T-helper 2 cell treated with Interferon-gamma antibody and Interleukin-4, amounts not matched to agents 5 μg/mL and 100 μg/mL, for 36 hours (primary cell): Measurements from ENCODE around the gene ATXN10.

Source experiments
- DNase-seq: peaks from one replicate; pipeline ENCODE4 v3.0.0; 2021; ENCODE audit warnings: low spot score
- H3K27ac Mint-ChIP-seq: one replicate; pipeline ENCODE4 v1.8.0; 2021; ENCODE audit warnings: mild to moderate bottlenecking, mixed read lengths
- H3K27me3 Mint-ChIP-seq: one replicate; pipeline ENCODE4 v1.8.0; 2021; ENCODE audit warnings: low read depth, mixed read lengths
- H3K36me3 Mint-ChIP-seq: one replicate; pipeline ENCODE4 v1.8.0; 2021; ENCODE audit warnings: low read depth, mixed read lengths
- H3K4me1 Mint-ChIP-seq: one replicate; pipeline ENCODE4 v1.8.0; 2021; ENCODE audit warnings: low read depth, mixed read lengths
- H3K4me3 Mint-ChIP-seq: one replicate; pipeline ENCODE4 v1.8.0; 2022; ENCODE audit warnings: mild to moderate bottlenecking, moderate library complexity, mixed read lengths
- H3K9me3 Mint-ChIP-seq: one replicate; pipeline ENCODE4 v1.8.0; 2021; ENCODE audit warnings: mixed read lengths

Gene ATXN10

GRCh38 chr22:45775062-45775461, 103.4 kb downstream of the ATXN10 start:
- Mint-ChIP-seq H3K4me1 (no peaks in the 10 kb centered on the region), H3K4me3 (no peak overlapping the region)

GRCh38 chr22:45775569-45776312, 104.1 kb downstream of the ATXN10 start:
- Mint-ChIP-seq H3K9me3 (no peaks in the 10 kb centered on the region), H3K27me3 (no peaks in the 10 kb centered on the region), H3K27ac (no peak overlapping the region), H3K4me1 (no peaks in the 10 kb centered on the region), H3K36me3 (peaks cover 3% of the 10 kb centered on the region), H3K4me3 (no peak overlapping the region)
- no peak for DNase-seq

More at GRCh38 chr22:45775062-45775461, 103.4 kb downstream of the ATXN10 start:
- Mint-ChIP-seq H3K36me3 (peaks cover 3% of the 10 kb centered on the region), H3K27me3 (no peaks in the 10 kb centered on the region), H3K27ac (no peak overlapping the region), H3K9me3 (no peaks in the 10 kb centered on the region)
- no peak for DNase-seq

- no peak overlapping the region for H3K4me3 Mint-ChIP-seq
- H3K9me3 Mint-ChIP-seq = no peaks in the 10 kb centered on the region
- no peaks in the 10 kb centered on the region for H3K27me3 Mint-ChIP-seq
- no peaks in the 10 kb centered on the region for H3K4me1 Mint-ChIP-seq
- H3K36me3 Mint-ChIP-seq = peaks cover 3% of the 10 kb centered on the region
- H3K27ac Mint-ChIP-seq = no peak overlapping the region
- no peak for DNase-seq
These were observed 104.6 kb downstream of the ATXN10 start for GRCh38 chr22:45776313-45776585.

- peaks cover 3% of the 10 kb centered on the region for H3K36me3 Mint-ChIP-seq
- H3K27me3 Mint-ChIP-seq = no peaks in the 10 kb centered on the region
- no peaks in the 10 kb centered on the region for H3K9me3 Mint-ChIP-seq
- no peak overlapping the region for H3K27ac Mint-ChIP-seq
- no peak for DNase-seq
- H3K4me1 Mint-ChIP-seq = no peaks in the 10 kb centered on the region
- H3K4me3 Mint-ChIP-seq = no peak overlapping the region
These were observed 105.6 kb downstream of the ATXN10 start for GRCh38 chr22:45777046-45777851.

GRCh38 chr22:45777852-45778375, 106.3 kb downstream of the ATXN10 start:
- Mint-ChIP-seq H3K27me3 (no peaks in the 10 kb centered on the region), H3K9me3 (no peaks in the 10 kb centered on the region), H3K4me3 (no peak overlapping the region), H3K27ac (no peak overlapping the region), H3K36me3 (peaks cover 3% of the 10 kb centered on the region), H3K4me1 (no peaks in the 10 kb centered on the region)
- DNase-seq = no peak

GRCh38 chr22:45781459-45781858, 109.8 kb downstream of the ATXN10 start:
- no peak for DNase-seq

GRCh38 chr22:45781966-45782365, 110.3 kb downstream of the ATXN10 start:
- H3K4me1 Mint-ChIP-seq = no peaks in the 10 kb centered on the region
- H3K4me3 Mint-ChIP-seq = no peak overlapping the region
- no peak overlapping the region for H3K27ac Mint-ChIP-seq
- H3K27me3 Mint-ChIP-seq = no peaks in the 10 kb centered on the region
- DNase-seq = no peak
- peaks cover 3% of the 10 kb centered on the region for H3K36me3 Mint-ChIP-seq
- H3K9me3 Mint-ChIP-seq = no peaks in the 10 kb centered on the region

More at GRCh38 chr22:45781459-45781858, 109.8 kb downstream of the ATXN10 start:
- Mint-ChIP-seq H3K36me3 (peaks cover 3% of the 10 kb centered on the region), H3K4me3 (no peak overlapping the region), H3K27me3 (no peaks in the 10 kb centered on the region), H3K4me1 (no peaks in the 10 kb centered on the region), H3K9me3 (no peaks in the 10 kb centered on the region), H3K27ac (no peak overlapping the region)

DNA sequence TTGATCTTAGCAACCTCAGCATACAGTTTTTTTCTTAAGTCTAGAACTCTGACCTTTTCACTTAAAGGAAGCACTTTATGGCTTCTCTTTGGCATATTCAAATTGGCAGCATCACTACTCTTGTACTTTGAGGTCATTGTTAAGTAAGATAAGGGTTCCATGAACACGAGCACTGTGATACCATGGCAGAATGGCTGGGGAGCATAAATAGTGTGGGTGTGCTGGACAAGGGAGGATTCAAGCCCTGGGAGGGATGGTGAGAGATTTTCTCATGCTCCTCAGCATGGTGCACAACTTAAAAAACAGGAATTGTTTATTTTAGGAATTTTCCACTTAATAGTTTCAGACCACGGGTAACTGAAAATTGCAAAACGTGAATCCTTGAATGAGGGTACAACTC, 111.4 kb downstream of the ATXN10 start:
- Mint-ChIP-seq H3K36me3 (peaks cover 3% of the 10 kb centered on the region), H3K9me3 (no peaks in the 10 kb centered on the region)
- no peak for DNase-seq

DNA sequence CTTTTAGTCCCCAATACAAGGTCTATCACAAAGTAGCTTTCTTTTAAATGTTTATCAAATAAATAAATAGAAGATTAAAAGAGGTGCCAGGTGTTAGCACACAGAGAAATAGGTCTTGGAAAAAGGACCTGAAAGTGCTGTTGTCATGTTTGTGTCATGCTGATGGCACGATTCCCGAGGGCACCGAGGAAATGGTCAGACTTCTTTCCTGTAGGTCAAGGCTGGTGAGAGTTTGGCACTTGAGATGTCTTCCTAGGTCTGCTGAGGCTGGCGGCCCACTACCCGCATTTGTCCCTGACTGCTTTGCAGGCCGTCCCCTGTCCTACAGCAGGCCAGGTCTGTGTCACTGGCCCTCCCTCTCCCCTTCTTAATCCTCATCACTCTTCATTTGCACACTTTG, 112.1 kb downstream of the ATXN10 start:
- Mint-ChIP-seq H3K4me3 (no peak overlapping the region), H3K4me1 (no peaks in the 10 kb centered on the region), H3K27ac (no peak overlapping the region), H3K27me3 (no peaks in the 10 kb centered on the region), H3K9me3 (no peaks in the 10 kb centered on the region), H3K36me3 (peaks cover 3% of the 10 kb centered on the region)
- DNase-seq = no peak

More for the DNA sequence above, 111.4 kb downstream of the ATXN10 start:
- Mint-ChIP-seq H3K27ac (no peak overlapping the region), H3K27me3 (no peaks in the 10 kb centered on the region), H3K4me3 (no peak overlapping the region), H3K4me1 (no peaks in the 10 kb centered on the region)

- no peak overlapping the region for H3K27ac Mint-ChIP-seq
- no peak overlapping the region for H3K4me3 Mint-ChIP-seq
- no peak for DNase-seq
- H3K36me3 Mint-ChIP-seq = no peaks in the 10 kb centered on the region
- no peaks in the 10 kb centered on the region for H3K9me3 Mint-ChIP-seq
- no peaks in the 10 kb centered on the region for H3K27me3 Mint-ChIP-seq
- no peaks in the 10 kb centered on the region for H3K4me1 Mint-ChIP-seq
These were observed 113.0 kb downstream of the ATXN10 start for GRCh38 chr22:45784357-45785277.

GRCh38 chr22:45785458-45785857, 113.8 kb downstream of the ATXN10 start:
- Mint-ChIP-seq H3K27me3 (no peaks in the 10 kb centered on the region), H3K9me3 (no peaks in the 10 kb centered on the region), H3K4me1 (no peaks in the 10 kb centered on the region)

GRCh38 chr22:45786726-45787125, 115.1 kb downstream of the ATXN10 start:
- Mint-ChIP-seq H3K27me3 (no peaks in the 10 kb centered on the region), H3K9me3 (no peaks in the 10 kb centered on the region), H3K4me3 (no peak overlapping the region), H3K36me3 (peaks cover 3% of the 10 kb centered on the region), H3K4me1 (no peaks in the 10 kb centered on the region), H3K27ac (no peak overlapping the region)
- DNase-seq = no peak

More at GRCh38 chr22:45785458-45785857, 113.8 kb downstream of the ATXN10 start:
- no peak for DNase-seq
- Mint-ChIP-seq H3K36me3 (no peaks in the 10 kb centered on the region), H3K27ac (no peak overlapping the region), H3K4me3 (no peak overlapping the region)

- DNase-seq = no peak
- Mint-ChIP-seq H3K27ac (no peak overlapping the region), H3K4me3 (no peak overlapping the region), H3K27me3 (no peaks in the 10 kb centered on the region), H3K4me1 (no peaks in the 10 kb centered on the region), H3K36me3 (peaks cover 3% of the 10 kb centered on the region), H3K9me3 (no peaks in the 10 kb centered on the region)
These were observed 116.1 kb downstream of the ATXN10 start for GRCh38 chr22:45787759-45788158.
